B cell (primary cell): ENCODE measurements around the gene TKT. TPM values are rescaled to one million over a fixed set of nuclear protein-coding genes. Genes with fewer than 3 reads are reported as not detected.
A peak's percentile ranks its signal among the peaks of the same experiment; 100 is the strongest.

Source experiments
- ATAC-seq: fragments of 200-7000 bp; cut with Tn5 transposase; one replicate; pipeline ENCODE4 v1.10.0; 2021; ENCODE audit warnings: low read depth, mild to moderate bottlenecking, moderate number of reproducible peaks, moderate library complexity
- CTCF ChIA-PET: fragments of 350-600 bp; sonication (Branson Sonifier 250); formaldehyde crosslinking; loops from one replicate; lab custom pipeline; 2021; ENCODE audit warnings: antibody characterized with exemption, inconsistent platforms; lab: Charles Lee
- POLR2A ChIA-PET: fragments of 350-600 bp; sonication (Branson Sonifier 250); formaldehyde crosslinking; loops from one replicate; lab custom pipeline; 2021; ENCODE audit warnings: antibody characterized with exemption; lab: Charles Lee
- DNase-seq: peaks from one replicate; pipeline ENCODE4 v3.0.0; 2013
- H2AFZ ChIP-seq: 2 replicates; pipeline ENCODE4 v1.6.1; 2012; ENCODE audit warnings: mild to moderate bottlenecking, low read depth, low read length; ENCODE audit not compliant: insufficient read depth, poor library complexity, severe bottlenecking
- H3K27ac ChIP-seq, 2 donors: 1 replicate in 1 of 2; 2 replicates in 1 of 2; pipeline ENCODE4 v1.5.1; 2012 to 2013; ENCODE audit warnings: low read length in 2 of 2, mild to moderate bottlenecking in 2 of 2, moderate library complexity in 1 of 2
- H3K27me3 ChIP-seq, 4 experiments: fragments of 200-600 bp in 1 of 4; sonication (generic) in 1 of 4; replicated peaks in 1 of 4; 1 replicate in 2 of 4; 2 replicates in 2 of 4; pipeline versions ENCODE4 v1.6.1 to v1.7.0; 2013 to 2016; ENCODE audit warnings: low read length in 3 of 4, mild to moderate bottlenecking in 2 of 4, mixed read lengths in 1 of 4, moderate library complexity in 1 of 4; ENCODE audit not compliant: insufficient read depth in 4 of 4, control insufficient read depth in 3 of 4; ENCODE audit errors: control extremely low read depth in 1 of 4
- H3K36me3 ChIP-seq, 2 experiments: replicated peaks in 1 of 2; 1 replicate in 1 of 2; 2 replicates in 1 of 2; pipeline versions ENCODE4 v1.6.1 to v1.7.1; 2013; ENCODE audit warnings: low read length in 1 of 2; ENCODE audit not compliant: insufficient read depth in 2 of 2, control insufficient read depth in 1 of 2; ENCODE audit errors: control extremely low read depth in 1 of 2, extremely low read depth in 1 of 2
- H3K4me1 ChIP-seq, 2 donors: fragments of 200-600 bp in 1 of 2; sonication (generic) in 1 of 2; 1 replicate in 1 of 2; 2 replicates in 1 of 2; pipeline versions ENCODE4 v1.5.1 to v1.6.1; 2013 to 2017; ENCODE audit warnings: low read length in 2 of 2; ENCODE audit not compliant: control insufficient read depth in 2 of 2, insufficient read depth in 2 of 2
- H3K4me2 ChIP-seq: replicated peaks from 2 replicates; pipeline ENCODE3; 2012; ENCODE audit warnings: mild to moderate bottlenecking, low read depth, low read length; ENCODE audit not compliant: poor library complexity, severe bottlenecking
- H3K4me3 ChIP-seq, 5 experiments: fragments of 200-600 bp in 1 of 5; sonication (generic) in 1 of 5; 1 replicate in 3 of 5; 2 replicates in 2 of 5; pipeline versions ENCODE4 v1.5.1 to v1.7.0; 2011 to 2016; ENCODE audit warnings: low read length in 4 of 5, mild to moderate bottlenecking in 4 of 5, low read depth in 2 of 5, control low read depth in 1 of 5, moderate library complexity in 1 of 5; ENCODE audit not compliant: insufficient read depth in 1 of 5; ENCODE audit errors: control extremely low read depth in 1 of 5, extremely low read depth in 1 of 5
- H3K79me2 ChIP-seq: fragments of 200-600 bp; sonication (generic); one replicate; pipeline ENCODE4 v1.6.0; 2016; ENCODE audit warnings: low read length; ENCODE audit not compliant: control insufficient read depth, insufficient read depth
- H3K9ac ChIP-seq: fragments of 200-600 bp; sonication (generic); 2 replicates; pipeline ENCODE4 v1.6.1; 2017; ENCODE audit warnings: mild to moderate bottlenecking, low read length, moderate library complexity
- H3K9me3 ChIP-seq, 3 donors: one replicate each; pipeline versions ENCODE4 v1.6.1 to v1.7.1; 2013; ENCODE audit warnings: low read length in 2 of 3; ENCODE audit not compliant: control insufficient read depth in 2 of 3, insufficient read depth in 1 of 3; ENCODE audit errors: control extremely low read depth in 1 of 3
- H4K20me1 ChIP-seq: 2 replicates; pipeline ENCODE4 v1.6.0; 2012; ENCODE audit warnings: mild to moderate bottlenecking, low read length; ENCODE audit not compliant: insufficient read depth, control insufficient read depth, poor library complexity, severe bottlenecking
- H3K27ac Mint-ChIP-seq: one replicate; pipeline ENCODE4 v1.8.0; 2021; ENCODE audit warnings: mixed read lengths
- H3K27me3 Mint-ChIP-seq: one replicate; pipeline ENCODE4 v1.8.0; 2021; ENCODE audit warnings: mixed read lengths
- H3K4me1 Mint-ChIP-seq: one replicate; pipeline ENCODE4 v1.8.0; 2021; ENCODE audit warnings: mixed read lengths
- H3K4me3 Mint-ChIP-seq: one replicate; pipeline ENCODE4 v1.8.0; 2021; ENCODE audit warnings: mixed read lengths
- H3K9me3 Mint-ChIP-seq: one replicate; pipeline ENCODE4 v1.8.0; 2022; ENCODE audit warnings: mixed read lengths; ENCODE audit not compliant: insufficient read depth
- EZH2 ChIP-seq: IDR thresholded peaks from 2 replicates; pipeline ENCODE4 v1.6.1; 2012; ENCODE audit warnings: borderline replicate concordance, low read depth, mild to moderate bottlenecking, moderate library complexity, low read length; ENCODE audit not compliant: insufficient read depth, poor library complexity, severe bottlenecking
- WGBS: methylation state at CpG from one replicate; pipeline ENCODE4 v1.1.5; 2013; ENCODE audit warnings: missing lambda C conversion rate; ENCODE audit not compliant: insufficient coverage; 5-methylcytosine and 5-hydroxymethylcytosine counted together
- intact Hi-C: fragments of 100-400 bp; cut with micrococcal nuclease; formaldehyde crosslinking; loops from one replicate; pipeline ENCODE4 v1.10.0; 2022
- polyA plus RNA-seq: library from polyadenylated mRNA; depleted of rRNA; stranded (reverse); fragments of >200 nt; gene quantifications from 2 replicates; pipeline ENCODE4 v1.2.3, GENCODE V29; 2012
- total RNA-seq, 2 donors: library from RNA; stranded (reverse); fragments of 120-200 nt in 1 of 2; gene quantifications; 1 replicate in 1 of 2; 2 replicates in 1 of 2; pipeline versions ENCODE4 v1.2.3 to v1.2.4, GENCODE V29; 2013 to 2022
- TF ChIP-seq, protein P1 (sequence below): fragments of 200-600 bp; IDR thresholded peaks from one replicate; pipeline ENCODE4 v1.8.0; 2022; ENCODE audit warnings: antibody characterized with exemption, mild to moderate bottlenecking

The TKT gene
- total and polyA plus RNA-seq, 2 donors (not counting 1 experiment from before 2014, with no cell fraction given): 69.5 to 81.0 TPM

DNA sequence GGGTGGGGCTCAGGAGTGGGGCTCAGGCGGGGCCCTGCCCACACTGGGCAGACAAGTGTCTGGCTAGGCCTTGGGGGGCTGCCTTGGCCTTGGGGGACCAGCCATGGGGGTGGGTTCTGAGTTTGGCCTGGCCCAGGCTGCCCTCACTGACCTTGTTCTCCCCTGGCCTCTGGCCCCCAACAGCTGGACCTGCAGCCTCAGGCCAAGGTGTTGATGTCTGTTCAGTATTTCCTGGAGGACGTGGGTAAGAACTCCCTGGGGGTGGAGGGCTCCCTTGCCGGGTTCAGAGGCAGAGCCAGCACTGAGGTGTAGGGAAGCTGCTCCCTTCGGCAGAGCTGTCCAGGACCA, 74.8 kb downstream of the TKT start:
- Histone ChIP-seq H3K9ac (no peak overlapping the region), H3K9me3 (no peaks in the 10 kb centered on the region), H3K4me3 (peak overlapping the region in 1 of 5 experiments; percentile 31), H3K79me2 (peaks cover 47% of the 10 kb centered on the region), H3K27ac (peak overlapping the region; percentile 32 to 42), H3K27me3 (no peaks in the 10 kb centered on the region), H3K4me1 (peaks cover 34 to 59% of the 10 kb centered on the region in 2 donors), H2AFZ (no peak overlapping the region), H4K20me1 (peaks cover 52% of the 10 kb centered on the region), H3K36me3 (peaks cover 2 to 70% of the 10 kb centered on the region in 2 experiments), H3K4me2 (peak overlapping the region; percentile 87)
- DNase-seq (no peak), ATAC-seq (peak; percentile 15)
- Mint-ChIP-seq H3K27me3 (no peaks in the 10 kb centered on the region), H3K9me3 (no peaks in the 10 kb centered on the region), H3K4me1 (peaks cover 48% of the 10 kb centered on the region), H3K27ac (peak overlapping the region; percentile 82), H3K4me3 (peak overlapping the region; percentile 83)
- intact Hi-C loops: loop anchor here (5.0 kb wide), 1 partner anchor 76 kb away; the partner anchor contains the start of gene TKT
- TF ChIP-seq, protein P1, sequence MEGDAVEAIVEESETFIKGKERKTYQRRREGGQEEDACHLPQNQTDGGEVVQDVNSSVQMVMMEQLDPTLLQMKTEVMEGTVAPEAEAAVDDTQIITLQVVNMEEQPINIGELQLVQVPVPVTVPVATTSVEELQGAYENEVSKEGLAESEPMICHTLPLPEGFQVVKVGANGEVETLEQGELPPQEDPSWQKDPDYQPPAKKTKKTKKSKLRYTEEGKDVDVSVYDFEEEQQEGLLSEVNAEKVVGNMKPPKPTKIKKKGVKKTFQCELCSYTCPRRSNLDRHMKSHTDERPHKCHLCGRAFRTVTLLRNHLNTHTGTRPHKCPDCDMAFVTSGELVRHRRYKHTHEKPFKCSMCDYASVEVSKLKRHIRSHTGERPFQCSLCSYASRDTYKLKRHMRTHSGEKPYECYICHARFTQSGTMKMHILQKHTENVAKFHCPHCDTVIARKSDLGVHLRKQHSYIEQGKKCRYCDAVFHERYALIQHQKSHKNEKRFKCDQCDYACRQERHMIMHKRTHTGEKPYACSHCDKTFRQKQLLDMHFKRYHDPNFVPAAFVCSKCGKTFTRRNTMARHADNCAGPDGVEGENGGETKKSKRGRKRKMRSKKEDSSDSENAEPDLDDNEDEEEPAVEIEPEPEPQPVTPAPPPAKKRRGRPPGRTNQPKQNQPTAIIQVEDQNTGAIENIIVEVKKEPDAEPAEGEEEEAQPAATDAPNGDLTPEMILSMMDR: no peak
- no peak for TF ChIP-seq EZH2
- CTCF ChIA-PET: interaction anchor here (1.3 to 4.9 kb wide), 7 partner anchors 10 to 66 kb away, joined by 5 to 30 read pairs (median 12); partner anchors contain the start of gene PRKCD
- WGBS: 10% methylated on average over 3 of the region's 4 CpGs
- POLR2A ChIA-PET: interaction anchor here (0.6 to 1.5 kb wide), 10 partner anchors 11 to 213 kb away, joined by 4 to 17 read pairs (median 6); no protein-coding TSS in a partner anchor

DNA sequence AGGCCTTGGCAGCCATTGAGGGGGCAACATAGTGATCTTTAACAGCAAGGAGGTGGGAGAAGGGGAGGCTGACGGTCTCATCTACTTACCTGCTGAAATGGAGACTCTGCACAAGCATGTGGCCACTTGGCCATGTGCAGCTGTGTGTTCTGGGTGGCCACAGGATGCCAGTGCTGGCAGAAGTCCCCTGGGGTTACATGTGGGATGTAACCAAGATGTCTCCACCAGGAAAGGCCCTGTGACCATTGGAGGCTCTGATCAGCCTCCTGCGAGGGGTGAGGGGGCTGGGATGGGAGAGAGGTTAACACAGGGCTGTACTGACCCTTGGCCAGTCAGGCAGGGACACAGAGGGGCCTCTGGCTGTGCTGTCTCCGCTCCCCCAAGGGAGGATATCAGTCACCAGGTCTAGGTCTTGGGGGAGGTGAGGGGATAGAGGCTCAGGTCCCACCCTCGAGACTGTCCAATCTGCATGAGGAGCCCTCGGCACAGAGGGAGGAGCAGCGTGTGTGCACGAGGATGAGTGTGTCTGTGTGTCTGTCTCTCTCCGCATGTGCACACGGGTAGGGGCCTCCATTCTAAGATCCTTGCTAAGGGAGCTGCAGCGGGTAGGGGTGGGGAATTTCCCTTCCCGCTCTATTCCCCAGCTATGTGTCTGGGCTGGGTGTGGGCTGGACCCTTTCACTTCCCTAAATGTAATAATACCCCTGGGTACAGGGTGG, 75.4 kb downstream of the TKT start:
- TF ChIP-seq, protein P1: no peak
- ChIA-PET POLR2A (interaction anchor here (0.6 to 1.5 kb wide), 10 partner anchors 11 to 212 kb away, joined by 4 to 17 read pairs (median 6); no protein-coding TSS in a partner anchor), CTCF (interaction anchor here (1.3 to 4.9 kb wide), 6 partner anchors 15 to 65 kb away, joined by 6 to 30 read pairs (median 14); partner anchors contain the start of gene PRKCD)
- no peaks in the 10 kb centered on the region for H3K27me3 Mint-ChIP-seq
- peaks cover 53% of the 10 kb centered on the region for H3K79me2 ChIP-seq
- H3K36me3 ChIP-seq: peaks cover 0 to 71% of the 10 kb centered on the region in 2 experiments
- peak overlapping the region; percentile 82 for H3K27ac Mint-ChIP-seq
- peak overlapping the region; percentile 87 for H3K4me2 ChIP-seq
- peak overlapping the region; percentile 33 for H3K9ac ChIP-seq
- H3K27ac ChIP-seq: peak overlapping the region in 1 of 2 donors; percentile 63
- intact Hi-C loops: loop anchor here (1.0 to 5.0 kb wide), 5 partner anchors 10 to 77 kb away; partner anchors contain the start of genes RFT1 and TKT
- peak overlapping the region in 4 of 5 experiments; percentile 16 to 57 (median 22) for H3K4me3 ChIP-seq
- no peaks in the 10 kb centered on the region for H3K9me3 Mint-ChIP-seq
- ATAC-seq (peak; percentile 97), DNase-seq (peak; percentile 92)
- peaks cover 40 to 64% of the 10 kb centered on the region in 2 donors for H3K4me1 ChIP-seq
- H2AFZ ChIP-seq: no peak overlapping the region
- H4K20me1 ChIP-seq: peaks cover 57% of the 10 kb centered on the region
- H3K4me1 Mint-ChIP-seq: peaks cover 54% of the 10 kb centered on the region
- H3K27me3 ChIP-seq: no peaks in the 10 kb centered on the region
- WGBS: 25% methylated on average over 8 of the region's 11 CpGs
- H3K4me3 Mint-ChIP-seq: peak overlapping the region; percentile 83
- no peaks in the 10 kb centered on the region for H3K9me3 ChIP-seq
